Stimulated activated CD8-positive, alpha-beta memory T cell treated with anti-CD3 and anti-CD28 coated beads, Interleukin-7, amount 100 ng/mL, for 4 hours (primary cell): Measurements from ENCODE around the gene PLK4.
"Not testable (repeated sequence)": the region's sequence is repeated elsewhere in the genome, so short reads cannot be mapped to it uniquely, and the experiment has no call there.

Experiments
- DNase-seq, 2 donors: peaks; one replicate each; pipeline ENCODE4 v3.0.0-alpha.2; 2020; ENCODE audit warnings: low read depth in 2 of 2

PLK4 gene

DNA sequence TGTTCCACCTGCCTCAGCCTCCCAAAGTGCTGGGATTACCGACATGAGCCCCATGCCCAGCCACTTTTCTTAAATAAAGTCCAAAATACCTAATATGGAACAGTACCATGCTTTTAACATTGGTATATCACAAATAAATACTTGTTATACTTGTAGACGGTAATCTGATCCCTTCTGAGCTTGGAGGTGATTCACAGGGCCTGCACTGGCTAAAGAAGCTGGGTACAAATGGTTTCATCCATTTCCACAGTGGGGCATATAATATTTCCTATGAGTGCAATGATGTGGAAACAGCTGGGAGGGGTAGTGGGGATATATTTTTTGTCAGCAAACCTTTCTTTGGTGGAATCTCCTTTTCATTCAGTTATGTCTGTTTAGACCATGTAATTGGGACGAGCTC, 35.8 kb downstream of the PLK4 start:
- no peak for DNase-seq

DNA sequence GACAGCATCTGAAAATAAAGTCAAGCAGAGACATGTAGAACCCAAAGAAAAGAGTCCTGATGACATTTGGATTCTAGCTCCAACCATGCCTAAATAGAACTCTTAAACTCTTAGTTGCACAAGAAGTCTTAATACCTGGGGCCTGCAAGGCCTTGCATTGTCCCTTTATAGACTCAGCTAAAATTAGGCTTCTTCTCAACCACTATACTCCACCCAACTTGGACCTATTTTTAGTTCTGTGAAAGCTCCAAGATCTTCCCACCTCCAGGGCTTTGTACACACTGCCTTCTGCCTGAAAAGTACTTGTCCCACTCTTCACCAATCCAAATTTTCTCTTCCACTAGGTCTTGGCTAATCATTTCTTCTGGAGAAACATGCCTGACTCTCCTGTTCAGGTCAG, 36.5 kb downstream of the PLK4 start:
- no peak for DNase-seq

DNA sequence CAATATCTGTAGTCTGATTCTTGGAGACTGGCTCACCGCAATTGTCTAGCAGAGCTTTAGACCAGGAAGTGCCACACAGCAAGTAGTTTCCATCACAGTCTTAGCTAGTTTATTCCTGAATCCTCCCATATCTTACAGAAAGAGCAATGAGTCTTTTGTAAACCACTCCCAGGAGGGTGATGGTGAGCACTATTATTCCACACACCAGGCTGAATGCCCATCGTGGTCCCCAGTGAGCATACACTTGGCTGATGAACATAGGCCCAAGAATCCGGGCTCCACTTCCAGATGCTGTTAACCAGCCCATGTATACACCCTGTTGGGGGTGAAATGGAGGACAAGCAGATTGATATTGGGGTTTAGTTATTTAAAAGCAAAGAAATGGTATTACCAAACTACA, 39.8 kb downstream of the PLK4 start:
- DNase-seq = no peak

DNA sequence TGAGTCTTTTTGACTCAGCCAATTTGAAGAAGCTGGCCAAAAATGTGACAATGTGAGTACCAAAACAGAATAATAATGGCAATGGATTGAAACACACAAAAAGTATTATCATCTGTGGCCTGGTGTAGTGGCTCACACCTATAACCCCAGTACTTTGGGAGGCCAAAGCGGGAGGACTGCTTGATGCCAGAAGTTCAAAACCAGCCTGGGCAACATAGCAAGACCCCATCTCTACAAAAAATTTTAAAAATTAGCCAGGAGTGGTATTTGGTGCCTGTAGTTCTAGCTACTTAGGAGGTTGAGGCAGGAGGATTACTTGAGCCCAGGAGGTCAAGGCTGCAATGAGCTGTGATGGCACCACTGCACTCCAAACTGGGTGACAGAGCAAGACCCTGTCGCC, 41.5 kb downstream of the PLK4 start:
- no peak for DNase-seq

DNA sequence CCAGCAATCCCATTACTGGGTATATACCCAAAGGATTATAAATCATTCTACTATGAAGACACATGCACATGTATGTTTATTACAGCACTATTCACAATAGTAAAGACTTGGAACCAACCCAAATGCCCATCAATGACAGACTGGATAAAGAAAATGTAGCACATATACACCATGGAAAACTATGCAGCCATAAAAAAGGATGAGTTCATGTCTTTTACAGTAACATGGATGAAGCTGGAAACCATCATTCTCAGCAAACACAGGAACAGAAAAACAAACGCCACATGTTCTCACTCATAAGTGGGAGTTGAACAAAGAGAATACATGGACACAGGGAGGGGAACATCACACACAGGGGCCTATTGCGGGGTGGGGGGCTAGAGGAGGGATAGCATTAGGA, 45.0 kb downstream of the PLK4 start:
- not testable (repeated sequence) for DNase-seq

DNA sequence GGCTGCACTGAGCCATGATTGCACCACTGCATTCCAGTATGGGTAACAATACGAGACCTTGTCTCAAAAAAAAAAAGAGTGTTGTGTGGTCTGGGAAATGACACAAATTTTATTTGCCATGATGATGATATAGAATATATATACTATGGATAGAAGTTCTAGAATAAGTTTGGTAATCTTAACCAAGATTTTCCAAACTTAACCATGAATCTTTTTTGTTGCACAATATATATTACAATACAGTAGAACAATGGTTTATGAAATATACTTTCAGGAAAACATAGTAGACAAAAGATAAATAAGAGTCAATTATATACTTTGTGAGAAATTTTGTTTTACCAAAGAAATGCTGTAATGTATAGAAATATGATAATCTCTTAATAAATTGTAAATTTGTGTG, 49.5 kb downstream of the PLK4 start:
- no peak for DNase-seq

DNA sequence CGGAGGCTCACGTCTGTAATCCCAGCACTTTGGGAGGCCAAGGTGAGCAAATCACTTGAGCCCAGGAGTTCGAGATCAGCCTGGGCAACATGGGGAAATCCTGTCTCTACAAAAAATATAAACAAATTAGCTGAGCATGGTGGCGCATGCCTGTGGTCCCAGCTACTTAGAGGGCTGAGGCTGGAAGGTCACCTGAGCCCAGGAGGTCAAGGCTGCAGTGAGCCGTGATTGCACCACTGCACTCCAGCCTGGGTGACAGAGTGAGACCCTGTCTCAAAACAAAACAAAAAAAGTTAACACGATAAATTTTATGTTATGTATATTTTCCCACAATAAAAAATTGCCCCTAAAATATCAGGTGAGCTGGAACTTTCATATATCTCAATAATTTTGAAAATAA, 51.1 kb downstream of the PLK4 start:
- DNase-seq = not testable (repeated sequence)

DNA sequence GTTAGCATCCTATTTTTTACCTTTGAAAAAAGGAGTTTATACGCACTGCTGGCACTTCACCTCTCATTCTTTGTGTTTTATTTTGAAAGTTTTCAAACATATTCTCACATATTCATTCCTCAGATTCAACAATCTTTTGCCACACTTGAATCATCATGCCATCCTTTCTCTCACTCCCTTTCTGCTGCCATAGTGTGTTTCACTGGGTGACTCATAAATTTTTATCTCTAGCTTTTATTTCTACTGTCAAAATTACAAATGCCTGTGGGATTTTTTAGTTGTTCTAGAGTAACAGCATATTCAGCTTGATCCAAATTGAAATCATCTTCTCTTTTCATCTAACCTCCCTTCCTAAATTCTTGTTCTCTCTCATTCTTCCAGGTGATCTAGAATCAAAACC, 56.3 kb downstream of the PLK4 start:
- no peak for DNase-seq
